A172 (cell line): ENCODE data around the gene GRB10. TPM values are rescaled to one million over a fixed set of nuclear protein-coding genes. Genes with fewer than 3 reads are reported as not detected.
"Not testable (repeated sequence)": the region's sequence is repeated elsewhere in the genome, so short reads cannot be mapped to it uniquely, and the experiment has no call there.

ENCODE experiments used
- DNase-seq: peaks from one replicate; pipeline ENCODE4 v3.0.0-alpha.2; 2015; ENCODE audit warnings: low spot score
- total RNA-seq: library from RNA; depleted of rRNA; stranded (reverse); fragments of >200 nt; shearing (Covaris generic); gene quantifications from 2 replicates; pipeline ENCODE4 v1.2.3, GENCODE V29; 2014

GRB10 gene
- total RNA-seq, 1 experiment from 2014 or later = 23.1 TPM

DNA sequence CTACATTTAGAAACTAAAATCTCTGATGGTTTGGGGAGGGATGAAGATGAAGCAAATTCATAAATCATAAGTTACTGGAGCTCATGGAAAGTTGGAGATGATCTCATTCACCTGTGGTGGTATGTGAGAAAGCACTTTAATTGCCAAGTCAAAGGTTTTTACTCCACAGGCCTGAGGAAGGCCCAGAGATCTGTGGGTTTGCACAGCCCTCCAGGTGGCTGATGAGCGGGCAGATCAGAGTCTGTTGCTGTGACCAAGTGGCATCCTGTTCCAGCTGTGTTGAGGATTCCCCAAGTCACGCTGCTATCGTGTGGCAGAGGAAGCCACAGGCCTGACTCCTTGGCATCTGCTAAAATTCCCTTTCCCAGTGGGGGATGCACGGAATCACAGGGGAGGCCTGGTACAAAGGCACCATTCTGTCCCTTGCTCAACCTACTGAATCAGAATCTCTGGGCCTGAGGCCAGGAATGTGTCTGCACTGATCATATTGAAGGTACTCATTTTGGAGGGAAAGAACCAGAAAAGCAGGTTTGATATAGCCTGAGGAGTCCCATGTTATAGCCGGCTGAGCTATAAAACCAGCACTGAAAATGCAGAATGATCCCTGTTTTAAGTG lies 197.8 kb downstream of the GRB10 start:
- DNase-seq = peak; percentile 40

DNA sequence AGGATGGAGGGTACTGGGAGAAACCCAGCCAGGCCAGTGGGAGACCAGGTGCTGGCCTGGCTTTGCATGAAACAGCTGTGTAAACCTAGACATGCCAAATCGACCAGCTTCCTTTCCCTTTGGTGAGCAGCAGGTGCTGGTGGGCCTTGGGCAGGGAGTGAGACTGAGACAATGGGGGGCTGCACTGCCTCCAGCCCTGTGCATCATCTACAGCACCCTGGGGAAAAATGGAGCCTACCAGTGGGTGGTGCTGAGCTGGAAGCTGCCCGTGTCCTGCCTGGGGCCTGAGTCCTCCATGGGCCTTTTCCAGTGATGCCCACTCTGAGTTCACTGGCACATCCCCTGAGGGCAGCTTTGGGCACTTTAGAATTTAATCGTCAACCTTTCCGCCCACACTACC lies 198.3 kb downstream of the GRB10 start:
- DNase-seq = no peak

DNA sequence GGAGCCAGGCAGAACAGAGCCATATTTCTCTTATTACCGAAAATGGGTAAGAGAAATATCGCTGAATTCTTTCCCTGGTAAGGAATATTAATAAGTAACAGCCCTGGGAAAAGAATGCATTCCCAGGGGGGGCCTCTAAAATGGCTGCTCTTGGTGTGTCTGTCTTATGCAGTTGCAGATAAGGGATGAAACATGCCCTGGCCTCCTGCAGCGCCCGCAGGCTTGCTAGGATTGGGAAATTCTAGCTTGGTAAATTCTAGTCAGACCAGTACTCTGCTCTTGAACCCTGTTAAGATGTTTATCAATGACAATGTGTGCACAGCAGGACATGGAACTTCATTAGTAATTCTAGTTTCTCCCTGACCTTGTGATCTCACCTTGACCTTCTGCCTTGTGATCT lies 199.4 kb downstream of the GRB10 start:
- DNase-seq = not testable (repeated sequence)

DNA sequence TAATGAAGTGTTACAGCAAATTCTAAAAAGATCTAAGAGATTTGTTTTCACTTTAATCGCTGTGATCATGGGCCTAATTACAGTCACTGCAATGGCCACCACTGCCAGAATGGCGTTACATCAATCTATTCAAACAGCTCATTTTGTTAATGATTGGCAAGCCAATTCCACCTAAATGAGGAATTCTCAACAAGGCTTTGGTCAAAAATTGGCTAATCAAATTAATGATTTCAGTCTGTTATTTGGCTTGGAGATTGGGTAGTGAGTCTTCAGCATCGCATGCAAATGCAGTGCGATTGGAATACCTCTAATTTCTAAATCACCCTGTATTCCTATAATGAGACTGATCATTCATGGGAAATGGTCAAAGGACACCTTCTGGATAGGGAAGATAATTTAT lies 200.4 kb downstream of the GRB10 start:
- not testable (repeated sequence) for DNase-seq

DNA sequence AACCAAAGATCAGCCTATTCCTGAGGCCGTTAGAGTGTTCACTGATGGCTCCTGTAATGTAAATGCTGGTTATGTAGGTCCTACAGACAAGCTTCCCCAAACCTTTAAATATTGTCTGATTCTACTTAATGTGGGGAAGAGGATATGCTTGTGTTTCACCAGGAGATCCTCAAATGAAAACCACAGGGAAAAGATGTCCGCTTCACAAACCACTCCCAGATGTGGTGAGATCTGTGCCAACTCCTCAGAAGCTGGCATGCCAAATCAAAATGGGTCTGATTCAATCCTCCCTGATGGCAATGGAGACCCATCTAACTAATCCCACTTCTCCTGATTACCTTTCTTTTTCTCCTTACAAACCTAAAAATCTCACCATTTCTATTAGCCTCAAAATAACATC lies 202.0 kb downstream of the GRB10 start:
- not testable (repeated sequence) for DNase-seq

DNA sequence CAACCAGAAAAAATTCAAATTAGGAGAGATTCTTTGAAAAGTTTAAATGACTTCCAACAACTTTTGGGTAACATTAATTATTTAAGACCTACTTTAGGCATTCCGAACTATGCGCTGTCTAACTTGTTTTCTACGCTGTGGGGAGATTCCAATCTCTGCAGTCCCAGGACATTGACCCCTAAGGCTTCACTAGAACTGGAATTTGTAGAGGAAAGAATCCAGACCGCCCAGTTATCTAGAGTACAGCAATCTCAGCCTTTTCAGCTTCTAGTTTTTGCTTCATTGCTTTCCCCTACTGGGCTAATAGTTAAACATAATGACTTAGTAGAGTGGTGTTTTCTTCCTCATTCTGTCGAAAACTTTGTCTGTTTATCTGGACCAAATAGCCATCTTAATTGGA lies 202.6 kb downstream of the GRB10 start:
- DNase-seq = no peak

DNA sequence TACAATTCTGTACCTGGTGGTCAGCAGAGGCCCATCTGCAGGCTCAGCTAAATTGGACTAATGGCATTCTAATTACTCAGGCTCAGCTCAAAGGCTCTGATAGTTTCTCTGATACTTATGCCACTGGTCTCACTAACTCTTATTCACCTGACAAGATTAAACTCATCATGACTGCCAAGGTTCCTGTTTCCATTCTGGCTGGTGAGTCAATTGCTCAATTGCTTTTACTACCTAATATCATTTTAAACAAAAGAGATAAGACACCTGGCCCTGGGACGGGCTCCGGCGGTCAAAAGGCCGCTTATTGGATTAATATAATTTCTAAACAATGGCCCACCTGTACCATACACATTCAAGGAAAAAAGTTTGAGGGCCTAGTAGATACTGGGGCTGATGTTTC lies 204.6 kb downstream of the GRB10 start:
- not testable (repeated sequence) for DNase-seq

DNA sequence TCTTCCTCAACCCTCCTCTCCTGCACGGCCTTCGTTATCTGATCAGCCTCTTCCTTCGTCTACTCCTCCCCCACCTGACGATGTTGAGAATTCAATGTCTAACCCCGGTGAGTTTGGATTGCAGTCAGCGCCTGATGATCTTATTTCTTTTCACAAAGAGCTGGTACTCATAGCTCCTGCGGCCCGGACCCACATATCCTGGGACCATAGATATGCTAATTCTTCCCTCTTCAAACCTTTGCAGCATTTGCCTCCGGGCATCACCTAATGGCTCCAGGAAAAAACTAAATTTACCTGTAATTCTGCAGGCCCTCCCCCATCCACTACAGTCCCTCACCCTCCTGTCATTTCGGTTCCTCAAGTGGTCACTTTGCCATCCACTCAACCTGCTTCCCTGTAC lies 205.1 kb downstream of the GRB10 start:
- no peak for DNase-seq

DNA sequence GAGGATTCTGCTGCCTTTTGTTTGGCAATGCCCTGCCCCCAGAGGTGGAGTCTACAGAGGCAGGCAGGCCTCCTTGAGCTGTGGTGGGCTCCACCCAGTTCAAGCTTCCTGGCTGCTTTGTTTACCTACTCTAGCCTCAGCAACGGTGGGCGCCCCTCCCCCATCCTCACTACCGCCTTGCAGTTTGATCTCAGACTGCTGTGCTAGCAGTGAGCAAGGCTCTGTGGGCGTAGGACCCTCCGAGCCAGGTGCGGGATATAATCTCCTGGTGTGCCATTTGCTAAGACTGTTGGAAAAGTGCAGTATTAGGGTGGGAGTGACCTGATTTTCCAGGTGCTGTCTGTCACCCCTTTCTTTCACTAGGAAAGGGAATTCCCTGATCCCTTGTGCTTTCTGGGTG lies 206.3 kb downstream of the GRB10 start:
- DNase-seq = not testable (repeated sequence)

DNA sequence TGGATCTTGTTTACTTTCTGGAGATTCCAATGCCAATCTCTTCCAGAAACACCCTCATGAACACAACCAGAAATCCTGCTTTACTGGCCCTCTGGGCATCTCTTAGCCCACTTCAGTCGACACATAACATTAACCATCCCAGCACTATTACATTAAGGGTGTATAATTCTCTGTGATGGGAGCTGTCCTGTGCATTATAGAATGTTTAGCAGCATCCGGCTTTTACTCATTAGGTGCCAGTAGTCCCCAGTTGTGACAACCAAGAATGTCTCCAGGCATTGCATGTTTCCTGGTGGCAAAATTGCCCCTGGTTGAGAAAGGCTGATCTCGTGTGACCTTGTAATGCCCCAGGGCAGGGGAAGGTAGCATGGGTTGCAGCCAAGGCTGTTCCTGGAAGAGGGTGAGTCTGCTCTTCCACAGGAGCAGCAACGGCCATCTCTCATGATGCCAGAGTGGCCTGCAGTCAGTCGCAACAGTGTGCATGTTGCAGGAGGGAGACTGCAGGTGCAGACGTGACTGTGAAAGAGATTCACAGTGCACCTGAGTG lies 214.9 kb downstream of the GRB10 start:
- DNase-seq = no peak

DNA sequence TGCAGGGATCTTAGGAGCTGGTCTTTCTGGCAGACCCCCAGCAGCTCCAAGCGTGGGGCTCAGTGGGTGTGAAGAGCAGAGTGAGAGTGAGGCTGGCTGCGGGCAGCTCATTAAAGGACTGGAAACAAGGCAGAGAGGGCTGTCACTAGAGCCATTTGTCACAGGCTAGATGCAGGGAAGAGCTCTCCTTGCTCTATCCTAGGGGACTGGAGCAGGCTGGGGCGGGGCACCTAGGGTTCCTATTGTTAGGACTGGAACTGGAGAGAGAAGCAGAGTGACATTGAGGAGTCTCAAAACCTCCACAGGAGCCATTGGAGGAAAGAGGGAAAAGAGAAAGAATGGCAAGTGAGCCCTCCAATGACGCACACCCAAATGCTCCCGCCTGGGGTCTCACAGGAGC lies 216.7 kb downstream of the GRB10 start:
- no peak for DNase-seq

DNA sequence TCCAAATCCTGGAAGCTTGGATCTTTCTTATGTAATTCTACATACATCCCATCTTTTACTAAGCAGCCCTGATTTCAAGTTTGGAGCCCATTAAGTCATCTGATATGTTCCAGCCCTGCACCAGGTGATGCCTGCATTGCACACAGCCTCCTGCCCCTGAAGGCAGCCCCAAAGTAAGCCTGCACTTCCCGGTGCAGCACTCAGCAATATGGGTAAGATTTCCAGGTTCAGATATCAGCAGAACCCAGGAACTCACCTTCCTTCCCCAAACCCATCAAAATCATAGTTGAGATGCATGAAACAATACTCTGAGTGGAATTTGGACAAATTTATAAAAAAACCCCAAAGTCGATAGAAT lies 217.2 kb downstream of the GRB10 start:
- no peak for DNase-seq

DNA sequence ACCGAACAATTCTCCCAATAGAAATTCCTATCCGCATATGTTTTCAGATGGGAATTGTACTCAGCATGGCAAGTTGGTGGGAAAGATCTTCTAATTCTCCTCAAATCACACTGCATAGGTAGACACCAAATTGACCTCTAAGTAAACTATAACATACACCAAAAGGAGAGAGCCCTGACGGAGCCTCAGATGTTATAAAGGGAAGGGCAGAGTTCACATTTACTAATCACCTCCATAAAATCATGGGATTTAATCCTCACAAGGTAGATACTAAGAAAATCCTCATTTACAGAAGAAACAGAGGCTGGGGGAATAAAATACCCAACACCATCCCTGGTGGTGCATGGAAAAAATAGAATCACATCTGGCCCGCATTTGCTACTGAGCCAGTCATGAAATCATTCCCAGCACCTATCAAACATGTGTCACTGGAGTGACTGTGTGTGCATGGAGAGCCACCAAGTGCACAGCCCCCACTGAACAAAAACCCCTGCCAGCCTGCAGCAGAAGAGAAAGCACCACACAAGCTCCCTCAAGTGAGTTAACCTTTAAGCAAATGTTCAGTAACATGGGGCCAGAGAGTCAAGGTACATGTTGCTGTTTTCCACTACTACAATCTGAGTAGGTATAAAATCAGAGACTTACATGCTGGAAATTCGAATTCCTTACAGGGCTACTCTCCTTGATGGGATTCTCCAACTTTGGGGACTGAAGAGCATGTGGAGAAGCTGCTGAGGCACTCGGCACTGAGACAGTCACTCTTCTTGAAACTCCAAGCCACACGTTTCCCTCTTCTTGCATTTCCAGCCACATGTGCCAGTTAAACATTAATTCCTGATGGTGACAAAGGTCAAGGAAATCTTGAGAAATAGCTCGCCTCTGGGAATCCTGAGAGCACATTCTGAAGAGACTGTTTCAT lies 217.8 kb downstream of the GRB10 start, which contains the start of gene DDC:
TSS of gene DDC (minus strand) at position 766 of the 919 bp plus-strand sequence. CDS start 21,320 bp downstream, outside the sequence.
- DNase-seq = no peak

DNA sequence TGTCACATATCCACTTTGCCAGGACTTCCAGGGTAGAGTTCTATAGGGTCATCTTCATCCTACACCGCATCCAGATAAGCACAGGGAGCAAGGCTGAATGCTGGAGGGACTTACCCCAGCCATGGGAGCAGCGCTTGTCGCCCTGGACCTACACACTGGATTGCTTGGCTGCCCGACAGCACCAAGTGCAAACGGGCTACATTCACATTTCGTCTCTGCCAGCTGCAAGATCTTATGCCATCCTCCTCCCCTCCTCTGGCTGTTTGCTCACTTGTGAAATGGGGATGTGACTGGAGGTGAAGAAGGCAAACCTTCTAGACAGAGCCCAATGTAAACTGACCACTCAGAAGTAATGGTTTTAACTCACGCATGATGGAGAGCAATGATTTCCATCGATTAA lies 218.5 kb downstream of the GRB10 start:
- no peak for DNase-seq

DNA sequence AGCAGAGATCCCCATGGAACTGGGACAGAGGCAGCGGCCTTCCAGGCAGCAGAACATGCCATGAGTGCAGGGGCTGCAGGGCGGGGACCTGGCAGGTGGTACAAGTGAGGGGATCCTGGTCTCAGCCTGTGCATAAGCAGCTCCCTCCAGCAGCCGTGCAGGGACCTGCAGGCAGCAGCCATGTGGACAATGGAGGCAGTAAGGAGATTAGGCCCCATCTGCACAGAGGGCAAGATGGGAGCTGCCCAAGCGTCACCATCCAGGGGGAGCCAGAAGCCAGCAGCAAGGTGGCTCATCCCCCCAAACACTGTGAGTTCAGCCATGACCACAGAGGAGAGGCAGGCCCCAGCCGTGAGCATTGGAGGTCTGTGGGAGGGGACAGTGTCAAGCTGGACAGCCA lies 220.6 kb downstream of the GRB10 start:
- no peak for DNase-seq

DNA sequence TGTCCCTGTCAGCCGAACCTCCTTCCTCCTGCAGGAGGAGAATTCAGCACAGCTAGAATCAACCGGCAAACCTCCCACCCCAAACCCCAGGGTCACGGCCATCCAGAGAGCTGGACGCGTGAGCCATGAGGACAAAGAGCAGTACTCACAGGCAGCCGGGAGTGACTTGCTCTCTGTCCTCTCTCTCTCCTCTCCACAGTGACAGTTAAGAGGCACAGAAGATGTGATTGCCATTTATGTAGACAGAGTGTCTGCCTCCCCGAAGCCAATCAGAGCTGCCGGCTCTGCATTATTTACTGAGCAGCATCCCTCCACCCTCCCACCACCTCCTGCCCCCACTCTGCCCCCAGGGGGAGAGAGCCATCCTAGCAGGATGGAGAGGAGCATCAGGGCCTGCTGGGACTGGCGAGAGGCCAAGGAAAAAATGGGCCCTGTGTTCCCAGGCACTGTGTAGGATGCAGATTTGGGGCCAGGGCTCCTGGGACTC lies 221.8 kb downstream of the GRB10 start:
- DNase-seq = no peak

DNA sequence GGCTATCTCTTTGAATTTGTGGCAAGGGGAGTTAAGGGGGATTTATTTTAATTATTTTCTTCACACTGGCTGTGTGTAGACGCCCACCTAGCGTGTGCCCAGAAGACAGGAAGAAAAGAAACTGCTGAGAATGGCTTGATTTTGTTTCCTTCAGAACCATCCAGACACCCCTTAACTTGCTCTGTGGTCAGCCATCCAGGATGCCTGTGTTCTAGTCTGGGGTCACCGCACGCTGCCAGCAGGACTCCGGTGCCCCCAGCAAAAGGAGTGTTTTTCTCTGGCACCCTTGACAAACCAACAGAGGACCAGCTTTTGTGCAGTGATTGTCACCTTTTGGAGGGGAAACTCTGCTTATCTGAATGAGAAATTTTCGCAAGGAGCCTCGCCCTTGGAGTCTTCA lies 222.8 kb downstream of the GRB10 start:
- DNase-seq = no peak

DNA sequence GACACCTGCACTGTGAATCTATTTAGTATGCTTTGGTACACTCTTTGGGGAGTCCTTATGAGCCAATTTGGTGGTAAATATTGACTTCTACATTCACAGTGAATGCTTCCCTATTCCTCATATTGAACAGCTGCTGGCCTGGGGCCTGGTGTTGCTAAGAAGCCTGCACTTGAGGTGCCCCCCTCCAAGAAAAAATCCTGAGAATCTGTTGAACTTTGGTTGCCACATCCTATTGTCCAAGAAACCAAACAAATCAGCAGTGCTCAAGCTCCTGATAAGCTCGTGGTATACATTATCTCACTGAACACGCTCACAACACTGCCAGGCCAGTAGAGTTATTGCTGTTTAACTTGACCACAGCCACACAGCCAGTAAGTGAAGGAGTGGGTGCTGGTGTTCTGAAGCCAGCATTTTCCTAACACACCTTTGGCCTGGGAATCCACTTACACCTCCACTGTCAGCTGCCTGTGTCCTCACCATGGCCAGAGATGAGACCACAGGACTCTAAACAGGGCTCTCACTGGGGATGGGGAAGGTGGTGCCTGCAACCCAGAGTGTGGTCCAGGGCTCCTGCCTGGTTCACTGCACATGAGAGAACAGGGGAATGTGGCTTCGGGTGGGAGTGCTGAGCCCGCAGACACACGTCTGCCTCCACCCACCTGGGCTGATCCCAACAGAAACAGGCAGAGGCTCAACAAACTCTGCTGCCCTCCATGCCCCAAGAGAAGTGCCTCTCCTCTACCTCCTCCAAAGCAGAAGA lies 224.2 kb downstream of the GRB10 start:
- no peak for DNase-seq

DNA sequence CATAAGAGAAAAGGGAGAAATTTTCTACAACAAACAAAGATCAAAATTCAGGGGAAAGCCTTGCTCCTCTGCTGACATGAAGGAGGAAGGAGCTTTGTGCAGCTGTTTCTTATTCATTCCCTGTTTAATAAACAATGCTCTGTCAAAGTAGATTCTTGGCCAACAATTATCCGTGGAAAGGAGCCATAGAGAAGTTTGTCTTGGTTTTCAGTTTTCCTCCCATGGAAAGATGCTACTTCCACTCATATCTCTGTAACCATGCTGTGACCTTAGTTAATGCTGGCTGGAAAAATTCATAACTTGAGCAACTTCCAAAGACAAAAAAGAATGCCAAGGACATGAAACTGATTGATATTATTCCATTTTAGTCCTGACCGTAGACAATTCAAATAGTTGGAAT lies 225.6 kb downstream of the GRB10 start:
- no peak for DNase-seq

DNA sequence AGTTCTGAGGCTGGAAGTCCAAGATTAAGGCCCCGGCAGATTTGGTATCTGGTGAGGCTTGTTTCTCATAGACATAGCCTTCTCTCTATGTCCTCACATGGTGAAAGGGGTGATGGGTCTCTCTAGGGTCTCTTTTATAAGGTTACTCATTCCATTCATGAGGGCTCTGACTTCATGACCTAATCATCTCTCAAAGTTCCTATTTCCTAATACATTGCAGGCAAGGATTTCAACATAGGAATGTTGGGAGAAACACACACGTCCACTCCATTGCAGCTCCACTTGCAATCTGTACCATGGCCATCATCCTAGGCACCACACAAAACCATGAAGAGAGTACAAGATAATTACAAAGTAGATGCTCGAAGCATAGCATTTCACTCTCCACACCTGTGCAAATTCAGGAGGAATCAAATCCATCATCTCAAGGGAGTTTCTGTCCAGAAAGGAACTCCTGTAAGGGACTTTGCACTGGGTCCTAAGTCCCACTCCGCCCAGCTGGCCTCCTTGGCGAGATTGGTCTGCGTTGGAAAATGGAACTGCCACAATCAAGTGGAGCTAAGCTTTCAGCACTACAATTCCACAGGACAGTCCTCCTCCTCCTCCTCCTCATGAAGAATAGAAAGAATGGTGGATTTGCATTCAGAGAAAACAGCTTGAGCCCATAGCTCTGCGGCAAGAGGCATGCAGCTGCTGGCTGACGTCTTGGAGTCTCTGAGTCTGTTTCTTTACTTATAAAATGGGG lies 226.3 kb downstream of the GRB10 start:
- DNase-seq = no peak

DNA sequence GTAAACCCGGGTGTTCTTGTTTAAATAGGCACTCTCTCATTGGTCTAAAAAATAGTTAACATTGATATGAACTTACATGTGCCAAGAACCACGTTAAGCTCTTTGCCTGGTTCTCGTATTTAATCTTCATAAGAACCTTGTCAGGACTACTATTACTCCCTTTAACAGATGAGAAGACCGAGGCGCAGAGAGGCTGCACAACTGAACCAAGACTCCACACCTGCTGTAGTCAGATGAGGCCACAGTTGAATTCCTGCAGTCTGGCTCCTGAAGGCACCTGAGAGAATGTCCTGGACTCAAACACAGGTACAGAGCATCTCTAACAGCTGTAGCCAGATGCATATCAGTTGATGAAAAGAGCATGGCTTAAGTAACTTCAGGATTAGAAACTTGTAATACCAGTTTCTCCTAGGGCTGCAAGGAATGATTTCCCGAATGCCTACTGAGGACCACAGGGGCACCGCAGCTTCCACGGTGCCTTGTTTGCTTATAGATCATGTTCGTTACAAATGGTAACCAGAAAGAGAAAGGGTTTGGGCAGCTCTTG lies 227.0 kb downstream of the GRB10 start:
- no peak for DNase-seq
